Measurements from ENCODE around the gene KRTAP7-1. TPM values are rescaled to one million over a fixed set of nuclear protein-coding genes. Genes with fewer than 3 reads are reported as not detected.

The KRTAP7-1 gene, protein sequence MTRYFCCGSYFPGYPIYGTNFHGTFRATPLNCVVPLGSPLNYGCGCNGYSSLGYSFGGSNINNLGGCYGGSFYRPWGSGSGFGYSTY
- not detected for total RNA-seq

DNA sequence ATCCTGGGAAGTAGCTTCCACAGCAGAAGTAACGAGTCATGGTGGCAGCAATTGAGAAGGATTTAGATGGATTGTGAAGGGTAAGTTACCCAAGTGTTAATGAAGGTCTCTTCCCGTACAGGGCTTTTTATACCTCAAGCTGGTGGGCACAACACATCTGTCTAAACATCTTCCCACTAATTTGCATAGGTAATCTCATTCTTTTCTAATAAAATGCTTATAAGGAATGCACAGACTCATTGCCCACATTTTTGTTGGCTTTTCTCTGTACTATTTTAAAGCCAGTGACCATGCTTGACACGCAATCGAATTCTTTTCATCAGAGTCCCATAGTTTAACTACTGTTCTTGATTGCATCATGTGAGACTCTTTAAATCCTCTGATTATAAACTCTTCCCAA lies at the start of gene KRTAP7-1:
Gene KRTAP7-1 (minus strand): TSS at position 101 of the 400 bp plus-strand sequence. CDS start 61 bp downstream, at position 40.
- no peak for TF ChIP-seq POLR2AphosphoS5 (IDR thresholded peaks at IDR 0.05)
- TF ChIP-seq EP300 (IDR thresholded peaks at IDR 0.05), result no peak
- TF ChIP-seq, protein P1, sequence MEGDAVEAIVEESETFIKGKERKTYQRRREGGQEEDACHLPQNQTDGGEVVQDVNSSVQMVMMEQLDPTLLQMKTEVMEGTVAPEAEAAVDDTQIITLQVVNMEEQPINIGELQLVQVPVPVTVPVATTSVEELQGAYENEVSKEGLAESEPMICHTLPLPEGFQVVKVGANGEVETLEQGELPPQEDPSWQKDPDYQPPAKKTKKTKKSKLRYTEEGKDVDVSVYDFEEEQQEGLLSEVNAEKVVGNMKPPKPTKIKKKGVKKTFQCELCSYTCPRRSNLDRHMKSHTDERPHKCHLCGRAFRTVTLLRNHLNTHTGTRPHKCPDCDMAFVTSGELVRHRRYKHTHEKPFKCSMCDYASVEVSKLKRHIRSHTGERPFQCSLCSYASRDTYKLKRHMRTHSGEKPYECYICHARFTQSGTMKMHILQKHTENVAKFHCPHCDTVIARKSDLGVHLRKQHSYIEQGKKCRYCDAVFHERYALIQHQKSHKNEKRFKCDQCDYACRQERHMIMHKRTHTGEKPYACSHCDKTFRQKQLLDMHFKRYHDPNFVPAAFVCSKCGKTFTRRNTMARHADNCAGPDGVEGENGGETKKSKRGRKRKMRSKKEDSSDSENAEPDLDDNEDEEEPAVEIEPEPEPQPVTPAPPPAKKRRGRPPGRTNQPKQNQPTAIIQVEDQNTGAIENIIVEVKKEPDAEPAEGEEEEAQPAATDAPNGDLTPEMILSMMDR (IDR thresholded peaks at IDR 0.05), result no peak
- TF ChIP-seq POLR2A (IDR thresholded peaks at IDR 0.05), result no peak
- peaks cover 0 to 16% (median 0%) of the 10 kb centered on the region in 3 donors for H3K9me3 ChIP-seq
- H3K4me1 ChIP-seq, result no peaks in the 10 kb centered on the region
- H3K27me3 ChIP-seq, result no peaks in the 10 kb centered on the region
- no peaks in the 10 kb centered on the region for H3K36me3 ChIP-seq
- no peak for ATAC-seq
- no peak within 1 kb of the TSS for H3K27ac ChIP-seq
- 74 to 86% methylated on average over 4 of the region's 4 CpGs for WGBS, 2 donors (ENCODE audit: low coverage in 1 of 2)
- H3K4me3 ChIP-seq, result no peak within 1 kb of the TSS

GRCh38 chr21:30874526-30874925 lies 45.0 kb upstream of the KRTAP7-1 start:
- Histone ChIP-seq H3K4me1 (no peaks in the 10 kb centered on the region), H3K27ac (no peak overlapping the region), H3K4me3 (no peak overlapping the region), H3K36me3 (no peaks in the 10 kb centered on the region), H3K27me3 (peaks cover 4% of the 10 kb centered on the region), H3K9me3 (no peaks in the 10 kb centered on the region)
- no peak for ATAC-seq
- TF ChIP-seq POLR2A (IDR thresholded peaks at IDR 0.05) (no peak), EP300 (IDR thresholded peaks at IDR 0.05) (no peak), POLR2AphosphoS5 (IDR thresholded peaks at IDR 0.05) (no peak)
- TF ChIP-seq, protein P1 (IDR thresholded peaks at IDR 0.05), result no peak
- 18 to 23% methylated on average over 2 of the region's 2 CpGs for WGBS, 2 donors (ENCODE audit: low coverage in 1 of 2)

GRCh38 chr21:30847627-30848500 lies 18.3 kb upstream of the KRTAP7-1 start:
- WGBS, 2 donors (ENCODE audit: low coverage in 1 of 2), result 69 to 73% methylated on average over 8 to 9 of the region's 9 CpGs
- no peaks in the 10 kb centered on the region for H3K27me3 ChIP-seq
- ATAC-seq, result no peak
- no peaks in the 10 kb centered on the region for H3K4me1 ChIP-seq
- no peak overlapping the region for H3K27ac ChIP-seq
- TF ChIP-seq POLR2AphosphoS5 (IDR thresholded peaks at IDR 0.05), result no peak
- no peak for TF ChIP-seq EP300 (IDR thresholded peaks at IDR 0.05)
- TF ChIP-seq, protein P1 (IDR thresholded peaks at IDR 0.05), result no peak
- no peak overlapping the region for H3K4me3 ChIP-seq
- H3K36me3 ChIP-seq, result no peaks in the 10 kb centered on the region
- H3K9me3 ChIP-seq, result peaks cover 0 to 9% (median 0%) of the 10 kb centered on the region in 3 donors

GRCh38 chr21:30842990-30843389 lies 13.4 kb upstream of the KRTAP7-1 start:
- no peak overlapping the region for H3K4me3 ChIP-seq
- H3K9me3 ChIP-seq, result no peaks in the 10 kb centered on the region
- H3K4me1 ChIP-seq, result no peaks in the 10 kb centered on the region
- ATAC-seq, result no peak
- no peaks in the 10 kb centered on the region for H3K27me3 ChIP-seq
- no peaks in the 10 kb centered on the region for H3K36me3 ChIP-seq
- no peak overlapping the region for H3K27ac ChIP-seq
- TF ChIP-seq, protein P1 (IDR thresholded peaks at IDR 0.05), result no peak
- TF ChIP-seq POLR2A (IDR thresholded peaks at IDR 0.05) (no peak), POLR2AphosphoS5 (IDR thresholded peaks at IDR 0.05) (no peak), EP300 (IDR thresholded peaks at IDR 0.05) (no peak)

- no peaks in the 10 kb centered on the region for H3K27me3 ChIP-seq
- WGBS, 2 donors (ENCODE audit: low coverage in 1 of 2), result 53 to 60% methylated on average over 1 to 5 of the region's 5 CpGs
- H3K9me3 ChIP-seq, result no peaks in the 10 kb centered on the region
- H3K4me3 ChIP-seq, result no peak overlapping the region
- TF ChIP-seq EP300 (IDR thresholded peaks at IDR 0.05), result no peak
- no peak for TF ChIP-seq POLR2A (IDR thresholded peaks at IDR 0.05)
- TF ChIP-seq, protein P1 (IDR thresholded peaks at IDR 0.05), result no peak
- TF ChIP-seq POLR2AphosphoS5 (IDR thresholded peaks at IDR 0.05), result no peak
- H3K36me3 ChIP-seq, result no peaks in the 10 kb centered on the region
- no peak for ATAC-seq
- H3K27ac ChIP-seq, result no peak overlapping the region
- H3K4me1 ChIP-seq, result no peaks in the 10 kb centered on the region
Measured at GRCh38 chr21:30839304-30839703, 9.7 kb upstream of the KRTAP7-1 start.

Measured in gastroesophageal sphincter (tissue), 4 donors.